Upper lobe of left lung (tissue), 6 donors: ENCODE results near the gene RAPGEF1. TPM values are rescaled to one million over a fixed set of nuclear protein-coding genes. Genes with fewer than 3 reads are reported as not detected.

Experiments
- ATAC-seq, 2 donors: fragments of 200-7000 bp; cut with Tn5 transposase; one replicate each; pipeline ENCODE4 v1.9.1; 2022; ENCODE audit warnings: mild to moderate bottlenecking in 2 of 2, moderate library complexity in 2 of 2; ENCODE audit not compliant: low FRiP score in 2 of 2
- DNase-seq, 2 donors: peaks; one replicate each; pipeline ENCODE4 v3.0.0-alpha.2; 2019 to 2020
- H3K27ac ChIP-seq, 4 donors: fragments of 200-600 bp; sonication (generic); one replicate each; pipeline ENCODE4 v1.5.1; 2016 to 2019
- H3K27me3 ChIP-seq, 4 donors: fragments of 200-600 bp; sonication (generic); one replicate each; pipeline ENCODE4 v1.5.1; 2017 to 2019
- H3K36me3 ChIP-seq, 4 donors: fragments of 200-600 bp; sonication (generic); one replicate each; pipeline ENCODE4 v1.5.1; 2016 to 2019
- H3K4me1 ChIP-seq, 4 donors: fragments of 200-600 bp; sonication (generic); one replicate each; pipeline ENCODE4 v1.5.1; 2018 to 2019
- H3K4me3 ChIP-seq, 4 donors: fragments of 200-600 bp; sonication (generic); one replicate each; pipeline ENCODE4 v1.5.1; 2017 to 2019; ENCODE audit warnings: mild to moderate bottlenecking in 2 of 4, moderate library complexity in 1 of 4
- H3K9me3 ChIP-seq, 4 donors: fragments of 200-600 bp; sonication (generic); one replicate each; pipeline ENCODE4 v1.5.1; 2018 to 2019
- CTCF ChIP-seq, 6 experiments: fragments of 450-650 bp in 4 of 6; fragments of 200-600 bp in 2 of 6; sonication (generic) in 2 of 6; IDR thresholded peaks; one replicate each; pipeline ENCODE4 v1.5.1; 2016 to 2019; ENCODE audit warnings: antibody characterized with exemption in 6 of 6
- EP300 ChIP-seq, 4 donors: sonication (generic); formaldehyde crosslinking; IDR thresholded peaks; one replicate each; pipeline ENCODE4 v1.5.1; 2017; ENCODE audit warnings: antibody characterized with exemption in 4 of 4, control low read depth in 2 of 4
- POLR2A ChIP-seq, 4 donors: fragments of 450-650 bp; IDR thresholded peaks; one replicate each; pipeline ENCODE4 v1.5.1; 2016 to 2017; ENCODE audit warnings: antibody characterized with exemption in 4 of 4, mild to moderate bottlenecking in 2 of 4
- POLR2AphosphoS5 ChIP-seq, 2 donors: sonication (generic); formaldehyde crosslinking; IDR thresholded peaks; one replicate each; pipeline ENCODE4 v1.5.1; 2017; ENCODE audit warnings: antibody characterized with exemption in 2 of 2
- WGBS, 2 donors: methylation state at CpG; one replicate each; pipeline ENCODE4 v1.1.5; 2017 to 2018; 5-methylcytosine and 5-hydroxymethylcytosine counted together
- total RNA-seq, 6 donors: library from RNA; depleted of rRNA in 4 of 6; stranded (reverse); fragments of >200 nt in 4 of 6; gene quantifications; one replicate each; pipeline versions ENCODE4 v1.1.0 to v1.2.1, GENCODE V29; 2016 to 2021
- donor health status: DM: no; HTN: no; CAD: no; lungs with moderate emphysema.
- donor health status: DM: no; HTN: yes; CAD: no; lungs with severe emphysema.

RAPGEF1 gene
- total RNA-seq, 6 donors from 2014 or later = 82.8 to 161 (median 96.8) TPM

DNA sequence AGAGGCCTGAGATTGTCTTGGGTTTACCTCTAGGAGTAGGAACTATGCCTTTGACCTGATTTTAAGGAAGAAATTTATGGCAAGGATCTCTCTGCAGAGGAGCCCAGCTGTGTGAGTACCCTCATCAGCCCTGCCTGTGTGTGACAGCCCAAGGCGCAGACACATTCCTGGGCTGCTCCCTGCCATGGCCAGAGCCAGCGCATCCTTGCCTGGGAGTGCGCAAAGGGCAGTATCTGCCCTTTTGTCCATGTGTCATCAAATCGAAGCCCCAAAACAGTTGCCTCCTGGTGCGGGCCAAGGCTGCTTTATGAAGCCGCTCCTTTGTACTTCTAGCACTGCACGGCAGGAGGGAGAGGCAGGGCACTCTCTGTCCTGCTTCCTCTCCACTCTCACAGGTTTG is 142.6 kb downstream of the RAPGEF1 start:
- Histone ChIP-seq H3K27ac (peak overlapping the region in 3 of 4 donors; percentile 44 to 71 (median 59)), H3K36me3 (peaks cover 14 to 94% (median 77%) of the 10 kb centered on the region in 4 donors), H3K4me1 (peaks cover 0 to 8% (median 0%) of the 10 kb centered on the region in 4 donors), H3K9me3 (no peaks in the 10 kb centered on the region), H3K27me3 (no peaks in the 10 kb centered on the region), H3K4me3 (no peak overlapping the region)
- TF ChIP-seq EP300 (IDR thresholded peaks at IDR 0.05) (no peak), POLR2A (IDR thresholded peaks at IDR 0.05) (no peak), CTCF (IDR thresholded peaks at IDR 0.05) (no peak), POLR2AphosphoS5 (IDR thresholded peaks at IDR 0.05) (no peak)
- WGBS, 2 donors = 93 to 94% methylated on average over 7 of the region's 7 CpGs
- ATAC-seq (no peak), DNase-seq (no peak)

GRCh38 chr9:131596430-131596743 is 143.5 kb downstream of the RAPGEF1 start:
- DNase-seq = peak in 1 of 2 donors; percentile 38
- no peaks in the 10 kb centered on the region for H3K27me3 ChIP-seq
- H3K36me3 ChIP-seq = peaks cover 10 to 89% (median 69%) of the 10 kb centered on the region in 4 donors
- H3K4me1 ChIP-seq = peaks cover 0 to 8% (median under 1%) of the 10 kb centered on the region in 4 donors
- 97 to 100% methylated on average over 4 of the region's 4 CpGs for WGBS, 2 donors
- no peaks in the 10 kb centered on the region for H3K9me3 ChIP-seq
- peak overlapping the region in 1 of 4 donors; percentile 54 for H3K27ac ChIP-seq
- no peak for ATAC-seq
- no peak overlapping the region for H3K4me3 ChIP-seq
- TF ChIP-seq EP300 (IDR thresholded peaks at IDR 0.05) (no peak), POLR2A (IDR thresholded peaks at IDR 0.05) (no peak), CTCF (IDR thresholded peaks at IDR 0.05) (no peak), POLR2AphosphoS5 (IDR thresholded peaks at IDR 0.05) (no peak)

DNA sequence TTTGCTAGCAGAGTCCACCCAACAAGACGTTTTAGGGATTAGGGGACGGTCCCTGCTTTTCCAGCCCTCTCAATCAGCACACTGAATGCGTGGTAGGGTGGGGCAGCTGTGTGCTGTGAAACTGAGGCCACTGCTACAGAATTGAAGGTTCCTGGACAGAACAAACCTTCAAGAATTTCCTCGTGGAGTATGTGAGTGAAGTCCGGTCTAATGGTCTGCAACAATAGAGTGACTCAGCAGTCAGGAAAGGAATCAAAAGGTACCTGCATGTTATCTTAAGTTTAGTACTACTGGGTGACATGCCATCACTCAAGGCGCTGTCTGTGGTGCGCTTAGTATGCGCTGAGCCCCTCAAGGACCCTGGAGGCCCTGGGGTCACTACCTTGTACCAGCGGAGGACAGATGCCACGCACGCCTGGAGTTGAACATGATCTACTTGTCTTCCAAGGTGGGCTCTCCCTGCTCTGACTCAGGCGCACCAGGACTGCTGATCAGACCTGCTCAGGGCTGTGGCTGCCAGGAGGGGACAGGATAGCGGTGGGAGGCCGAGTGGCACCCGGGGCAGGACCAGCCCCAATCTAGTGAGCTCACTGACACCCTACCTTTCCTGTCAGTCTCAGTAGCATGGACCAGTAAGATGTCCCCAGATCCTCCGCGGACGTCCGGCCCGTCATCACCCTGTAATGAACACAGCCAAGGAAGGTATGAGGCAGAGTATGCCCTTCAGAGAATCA is 144.0 kb downstream of the RAPGEF1 start:
- peaks cover 8 to 85% (median 68%) of the 10 kb centered on the region in 4 donors for H3K36me3 ChIP-seq

DNA sequence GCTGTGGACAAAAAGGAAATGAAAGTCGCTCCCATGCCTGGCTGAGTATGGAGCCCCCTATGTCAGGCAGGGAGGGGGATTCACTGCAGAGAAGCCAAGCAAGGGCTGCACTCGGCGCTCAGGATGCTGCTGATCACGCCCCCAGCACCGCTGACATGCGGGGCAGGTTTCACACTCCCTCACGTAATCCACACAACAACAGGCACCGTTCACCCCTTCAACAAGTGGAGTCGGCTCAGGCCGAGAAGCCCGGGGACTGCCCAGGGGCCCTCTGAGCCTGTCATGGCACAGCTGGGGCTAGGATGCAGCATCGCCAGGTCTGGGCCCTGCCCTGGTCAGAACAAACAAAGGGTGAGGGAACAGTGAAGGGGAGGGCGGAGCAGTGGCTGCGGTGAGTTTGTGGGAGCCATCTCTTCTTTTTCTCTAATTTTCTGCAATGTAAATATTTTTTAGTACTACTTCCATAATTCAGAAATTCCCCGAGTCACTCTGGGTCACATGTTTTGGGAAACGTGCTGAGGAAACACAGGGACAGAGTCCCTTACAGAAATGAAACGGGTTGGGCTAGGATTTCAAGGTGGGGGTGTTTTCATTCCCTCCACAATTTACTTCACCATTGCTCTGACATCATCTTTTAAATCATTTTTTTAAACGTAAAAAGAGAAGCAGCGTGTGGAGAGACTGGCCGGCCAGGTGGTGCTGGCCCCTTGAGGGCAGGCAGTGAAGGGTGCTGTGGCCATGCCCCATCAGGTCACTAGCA is 144.8 kb downstream of the RAPGEF1 start:
- Histone ChIP-seq H3K36me3 (peaks cover 8 to 84% (median 65%) of the 10 kb centered on the region in 4 donors), H3K9me3 (no peaks in the 10 kb centered on the region), H3K4me3 (no peak overlapping the region), H3K27me3 (no peaks in the 10 kb centered on the region), H3K4me1 (peaks cover 0 to 18% (median 5%) of the 10 kb centered on the region in 4 donors), H3K27ac (peak overlapping the region in 2 of 4 donors; percentile 3 to 54)
- DNase-seq (peak in 1 of 2 donors; percentile 57), ATAC-seq (no peak)
- WGBS, 2 donors = 82 to 85% methylated on average over 18 to 19 of the region's 20 CpGs
- no peak for TF ChIP-seq POLR2A (IDR thresholded peaks at IDR 0.05)
- no peak for TF ChIP-seq POLR2AphosphoS5 (IDR thresholded peaks at IDR 0.05)
- TF ChIP-seq EP300 (IDR thresholded peaks at IDR 0.05) = no peak
- TF ChIP-seq CTCF (IDR thresholded peaks at IDR 0.05) = no peak

More for the DNA sequence above, 144.0 kb downstream of the RAPGEF1 start:
- H3K4me3 ChIP-seq = no peak overlapping the region
- WGBS, 2 donors = 84 to 93% methylated on average over 11 to 20 of the region's 20 CpGs
- ATAC-seq = no peak
- peak overlapping the region in 1 of 4 donors; percentile 54 for H3K27ac ChIP-seq
- no peaks in the 10 kb centered on the region for H3K27me3 ChIP-seq
- H3K9me3 ChIP-seq = no peaks in the 10 kb centered on the region
- TF ChIP-seq CTCF (IDR thresholded peaks at IDR 0.05) = no peak
- no peak for TF ChIP-seq POLR2AphosphoS5 (IDR thresholded peaks at IDR 0.05)
- TF ChIP-seq EP300 (IDR thresholded peaks at IDR 0.05) = no peak
- no peak for TF ChIP-seq POLR2A (IDR thresholded peaks at IDR 0.05)
- peaks cover 0 to 12% (median 4%) of the 10 kb centered on the region in 4 donors for H3K4me1 ChIP-seq
- DNase-seq = peak in 1 of 2 donors; percentile 47
